ENCODE data around the gene OLFM4.

Gene OLFM4

GRCh38 chr13:53028637-53029203 lies at the start of gene OLFM4:
Gene OLFM4, plus strand, starts transcription at chr13:53028813. Its CDS starts 24 bp downstream, at chr13:53028837.
- Histone ChIP-seq H3K9me3 (ENCODE audit: control insufficient read depth, insufficient read depth, low read depth, low read length) (no peaks in the 10 kb centered on the region), H3K27me3 (ENCODE audit: control insufficient read depth, insufficient read depth, low read length) (no peaks in the 10 kb centered on the region), H3K4me3 (ENCODE audit: low read depth, low read length) (no peak within 1 kb of the TSS), H3K9ac (ENCODE audit: low read length) (no peak within 1 kb of the TSS), H3K4me1 (ENCODE audit: control insufficient read depth, insufficient read depth, low read length) (0 out of 2 replicates have a peak, but pooled peaks cover 5% of the 10 kb centered on the region), H3K36me3 (ENCODE audit: control insufficient read depth, insufficient read depth, low read length) (no peaks in the 10 kb centered on the region), H3K27ac (ENCODE audit: low read depth, low read length) (no peak within 1 kb of the TSS)

GRCh38 chr13:52978989-52979388 lies 49.6 kb upstream of the OLFM4 start:
- no peak overlapping the region for H3K4me3 ChIP-seq (ENCODE audit: low read depth, low read length)
- H3K9me3 ChIP-seq (ENCODE audit: control insufficient read depth, insufficient read depth, low read depth, low read length), result no peaks in the 10 kb centered on the region
- H3K4me1 ChIP-seq (ENCODE audit: control insufficient read depth, insufficient read depth, low read length), result no peaks in the 10 kb centered on the region; the same call in none of the 2 replicates
- no peaks in the 10 kb centered on the region for H3K36me3 ChIP-seq (ENCODE audit: control insufficient read depth, insufficient read depth, low read length)
- H3K27me3 ChIP-seq (ENCODE audit: control insufficient read depth, insufficient read depth, low read length), result no peaks in the 10 kb centered on the region
- no peak overlapping the region for H3K27ac ChIP-seq (ENCODE audit: low read depth, low read length)
- no peak overlapping the region for H3K9ac ChIP-seq (ENCODE audit: low read length)

- Histone ChIP-seq H3K9ac (ENCODE audit: low read length) (no peak overlapping the region), H3K27me3 (ENCODE audit: control insufficient read depth, insufficient read depth, low read length) (no peaks in the 10 kb centered on the region), H3K4me1 (ENCODE audit: control insufficient read depth, insufficient read depth, low read length) (no peaks in the 10 kb centered on the region; the same call in none of the 2 replicates), H3K27ac (ENCODE audit: low read depth, low read length) (no peak overlapping the region), H3K9me3 (ENCODE audit: control insufficient read depth, insufficient read depth, low read depth, low read length) (no peaks in the 10 kb centered on the region), H3K36me3 (ENCODE audit: control insufficient read depth, insufficient read depth, low read length) (no peaks in the 10 kb centered on the region), H3K4me3 (ENCODE audit: low read depth, low read length) (no peak overlapping the region)
Measured at GRCh38 chr13:52980695-52981094, 47.9 kb upstream of the OLFM4 start.

GRCh38 chr13:52983836-52984235 lies 44.8 kb upstream of the OLFM4 start:
- H3K9ac ChIP-seq (ENCODE audit: low read length), result no peak overlapping the region
- H3K27me3 ChIP-seq (ENCODE audit: control insufficient read depth, insufficient read depth, low read length), result no peaks in the 10 kb centered on the region
- H3K36me3 ChIP-seq (ENCODE audit: control insufficient read depth, insufficient read depth, low read length), result no peaks in the 10 kb centered on the region
- H3K9me3 ChIP-seq (ENCODE audit: control insufficient read depth, insufficient read depth, low read depth, low read length), result no peaks in the 10 kb centered on the region
- H3K4me3 ChIP-seq (ENCODE audit: low read depth, low read length), result no peak overlapping the region
- H3K27ac ChIP-seq (ENCODE audit: low read depth, low read length), result no peak overlapping the region
- H3K4me1 ChIP-seq (ENCODE audit: control insufficient read depth, insufficient read depth, low read length), result no peaks in the 10 kb centered on the region; the same call in 1 of the 2 replicates

GRCh38 chr13:52984881-52985363 lies 43.7 kb upstream of the OLFM4 start:
- H3K9ac ChIP-seq (ENCODE audit: low read length), result no peak overlapping the region
- H3K36me3 ChIP-seq (ENCODE audit: control insufficient read depth, insufficient read depth, low read length), result no peaks in the 10 kb centered on the region
- no peaks in the 10 kb centered on the region for H3K9me3 ChIP-seq (ENCODE audit: control insufficient read depth, insufficient read depth, low read depth, low read length)
- H3K27ac ChIP-seq (ENCODE audit: low read depth, low read length), result no peak overlapping the region
- H3K4me1 ChIP-seq (ENCODE audit: control insufficient read depth, insufficient read depth, low read length), result no peaks in the 10 kb centered on the region
- no peaks in the 10 kb centered on the region for H3K27me3 ChIP-seq (ENCODE audit: control insufficient read depth, insufficient read depth, low read length)
- no peak overlapping the region for H3K4me3 ChIP-seq (ENCODE audit: low read depth, low read length)

GRCh38 chr13:52991344-52992020 lies 37.1 kb upstream of the OLFM4 start:
- Histone ChIP-seq H3K27me3 (ENCODE audit: control insufficient read depth, insufficient read depth, low read length) (no peaks in the 10 kb centered on the region), H3K9ac (ENCODE audit: low read length) (no peak overlapping the region), H3K9me3 (ENCODE audit: control insufficient read depth, insufficient read depth, low read depth, low read length) (no peaks in the 10 kb centered on the region), H3K4me3 (ENCODE audit: low read depth, low read length) (no peak overlapping the region), H3K4me1 (ENCODE audit: control insufficient read depth, insufficient read depth, low read length) (peaks cover 23% of the 10 kb centered on the region), H3K36me3 (ENCODE audit: control insufficient read depth, insufficient read depth, low read length) (no peaks in the 10 kb centered on the region), H3K27ac (ENCODE audit: low read depth, low read length) (no peak overlapping the region)

GRCh38 chr13:52992110-52992509 lies 36.5 kb upstream of the OLFM4 start:
- Histone ChIP-seq H3K9me3 (ENCODE audit: control insufficient read depth, insufficient read depth, low read depth, low read length) (no peaks in the 10 kb centered on the region), H3K4me3 (ENCODE audit: low read depth, low read length) (no peak overlapping the region), H3K4me1 (ENCODE audit: control insufficient read depth, insufficient read depth, low read length) (peaks cover 23% of the 10 kb centered on the region), H3K27ac (ENCODE audit: low read depth, low read length) (no peak overlapping the region), H3K36me3 (ENCODE audit: control insufficient read depth, insufficient read depth, low read length) (no peaks in the 10 kb centered on the region), H3K27me3 (ENCODE audit: control insufficient read depth, insufficient read depth, low read length) (no peaks in the 10 kb centered on the region), H3K9ac (ENCODE audit: low read length) (no peak overlapping the region)

GRCh38 chr13:52994051-52994450 lies 34.6 kb upstream of the OLFM4 start:
- no peak overlapping the region for H3K27ac ChIP-seq (ENCODE audit: low read depth, low read length)
- no peaks in the 10 kb centered on the region for H3K9me3 ChIP-seq (ENCODE audit: control insufficient read depth, insufficient read depth, low read depth, low read length)
- H3K27me3 ChIP-seq (ENCODE audit: control insufficient read depth, insufficient read depth, low read length), result no peaks in the 10 kb centered on the region
- H3K4me3 ChIP-seq (ENCODE audit: low read depth, low read length), result no peak overlapping the region
- H3K36me3 ChIP-seq (ENCODE audit: control insufficient read depth, insufficient read depth, low read length), result no peaks in the 10 kb centered on the region
- H3K4me1 ChIP-seq (ENCODE audit: control insufficient read depth, insufficient read depth, low read length), result peaks cover 23% of the 10 kb centered on the region
- no peak overlapping the region for H3K9ac ChIP-seq (ENCODE audit: low read length)

- peaks cover 2% of the 10 kb centered on the region; the same call in 1 of the 2 replicates for H3K9me3 ChIP-seq (ENCODE audit: control insufficient read depth, insufficient read depth, low read depth, low read length)
- H3K4me3 ChIP-seq (ENCODE audit: low read depth, low read length), result no peak overlapping the region
- peaks cover 23% of the 10 kb centered on the region for H3K4me1 ChIP-seq (ENCODE audit: control insufficient read depth, insufficient read depth, low read length)
- H3K27me3 ChIP-seq (ENCODE audit: control insufficient read depth, insufficient read depth, low read length), result no peaks in the 10 kb centered on the region
- no peaks in the 10 kb centered on the region for H3K36me3 ChIP-seq (ENCODE audit: control insufficient read depth, insufficient read depth, low read length)
- no peak overlapping the region for H3K9ac ChIP-seq (ENCODE audit: low read length)
- no peak overlapping the region for H3K27ac ChIP-seq (ENCODE audit: low read depth, low read length)
Measured at GRCh38 chr13:52994865-52995264, 33.7 kb upstream of the OLFM4 start.

GRCh38 chr13:52995946-52996345 lies 32.7 kb upstream of the OLFM4 start:
- Histone ChIP-seq H3K27ac (ENCODE audit: low read depth, low read length) (no peak overlapping the region), H3K36me3 (ENCODE audit: control insufficient read depth, insufficient read depth, low read length) (no peaks in the 10 kb centered on the region), H3K4me1 (ENCODE audit: control insufficient read depth, insufficient read depth, low read length) (peaks cover 23% of the 10 kb centered on the region), H3K9me3 (ENCODE audit: control insufficient read depth, insufficient read depth, low read depth, low read length) (peaks cover 3% of the 10 kb centered on the region; the same call in 1 of the 2 replicates), H3K9ac (ENCODE audit: low read length) (no peak overlapping the region), H3K4me3 (ENCODE audit: low read depth, low read length) (no peak overlapping the region), H3K27me3 (ENCODE audit: control insufficient read depth, insufficient read depth, low read length) (no peaks in the 10 kb centered on the region)
